GM12878 (cell line): ENCODE results near the gene CLASRP. TPM values are rescaled to one million over a fixed set of nuclear protein-coding genes. Genes with fewer than 3 reads are reported as not detected.

Experiments used
- CTCF ChIP-seq, 3 experiments: IDR thresholded peaks in 2 of 3; conservative IDR thresholded peaks in 1 of 3; 2 replicates each; pipeline ENCODE4 v1.5.1; 2011; ENCODE audit warnings: low read depth in 3 of 3, low read length in 3 of 3, mild to moderate bottlenecking in 3 of 3, control low read depth in 2 of 3, moderate library complexity in 2 of 3, inconsistent platforms in 1 of 3, mixed read lengths in 1 of 3; ENCODE audit not compliant: control insufficient read depth in 2 of 3, insufficient read depth in 1 of 3; ENCODE audit errors: extremely low read depth in 1 of 3
- E2F4 ChIP-seq: IDR thresholded peaks from 2 replicates; pipeline ENCODE4 v1.6.1; 2012; ENCODE audit warnings: low read depth, low read length, improper control_type of control experiment
- ESRRA ChIP-seq: IDR thresholded peaks from 2 replicates; pipeline ENCODE4 v1.6.1; 2012; ENCODE audit warnings: mild to moderate bottlenecking, low read length, improper control_type of control experiment
- HDAC6 ChIP-seq: fragments of 200-600 bp; sonication (generic); IDR thresholded peaks from one replicate; pipeline ENCODE4 v1.8.0; 2017; ENCODE audit warnings: antibody characterized with exemption; ENCODE audit not compliant: unreplicated experiment
- KDM1A ChIP-seq: fragments of 200-600 bp; sonication (generic); IDR thresholded peaks from 2 replicates; pipeline ENCODE4 v1.6.1; 2016; ENCODE audit warnings: borderline replicate concordance
- NBN ChIP-seq: fragments of 450-650 bp; IDR thresholded peaks from 2 replicates; pipeline ENCODE4 v1.6.1; 2016
- NFXL1 ChIP-seq: fragments of 450-650 bp; IDR thresholded peaks from 2 replicates; pipeline ENCODE4 v1.6.1; 2017; ENCODE audit warnings: antibody characterized with exemption, mild to moderate bottlenecking, borderline replicate concordance
- NFYB ChIP-seq: IDR thresholded peaks from 2 replicates; pipeline ENCODE4 v1.6.1; 2011; ENCODE audit warnings: low read depth, mild to moderate bottlenecking, low read length, improper control_type of control experiment, moderate library complexity; ENCODE audit not compliant: insufficient read depth
- NR2C1 ChIP-seq: fragments of 450-650 bp; IDR thresholded peaks from 2 replicates; pipeline ENCODE4 v1.6.1; 2017; ENCODE audit warnings: antibody characterized with exemption, mild to moderate bottlenecking, moderate library complexity
- PAX5 ChIP-seq: IDR thresholded peaks from 2 replicates; pipeline ENCODE4 v1.6.1; 2011; ENCODE audit warnings: low read depth, low read length, borderline replicate concordance
- RB1 ChIP-seq: fragments of 450-650 bp; formaldehyde crosslinking; IDR thresholded peaks from 2 replicates; pipeline ENCODE4 v1.6.1; 2017; ENCODE audit warnings: mild to moderate bottlenecking, borderline replicate concordance
- RELA ChIP-seq: fragments of 450-650 bp; IDR thresholded peaks from 2 replicates; pipeline ENCODE4 v1.8.0; 2014; ENCODE audit warnings: borderline replicate concordance; ENCODE audit not compliant: partially characterized antibody
- SMC3 ChIP-seq: IDR thresholded peaks from 2 replicates; pipeline ENCODE4 v1.6.1; 2011; ENCODE audit warnings: low read length, improper control_type of control experiment, borderline replicate concordance
- TAF1 ChIP-seq: IDR thresholded peaks from 2 replicates; pipeline ENCODE4 v1.6.1; 2011; ENCODE audit warnings: mild to moderate bottlenecking, low read depth, low read length, borderline replicate concordance
- ZBTB11 ChIP-seq: fragments of 450-650 bp; formaldehyde crosslinking; IDR thresholded peaks from 2 replicates; pipeline ENCODE4 v1.5.0; 2022; ENCODE audit warnings: mild to moderate bottlenecking, missing genetic modification characterization
- ZNF24 ChIP-seq: fragments of 450-650 bp; IDR thresholded peaks from 2 replicates; pipeline ENCODE4 v1.6.1; 2017; ENCODE audit warnings: antibody characterized with exemption, mild to moderate bottlenecking
- polyA plus RNA-seq, 11 experiments: library from polyadenylated mRNA; depleted of rRNA in 4 of 11; unstranded in 6 of 11; stranded (reverse) in 5 of 11; fragments of >200 nt; fragmentation: Nextera tagmentation in 4 of 11; fragmentation: Illumina TruSeq in 1 of 11; extraction: Ambion mirVana in 4 of 11; extraction: Trizol in 1 of 11; gene quantifications; 1 replicate in 1 of 11; 2 replicates in 10 of 11; pipeline versions ENCODE4 v1.2.1 to v1.2.3, GENCODE V29; 2011 to 2016; ENCODE audit warnings: inconsistent platforms in 2 of 11, missing spikeins in 2 of 11, low read depth in 1 of 11
- total RNA-seq, 4 experiments: library from RNA; depleted of rRNA in 3 of 4; stranded (reverse); fragments of >200 nt in 3 of 4; fragmentation: Illumina TruSeq in 1 of 4; extraction: Trizol in 1 of 4; gene quantifications; 2 replicates each; pipeline versions ENCODE4 v1.2.1 to v1.2.3, GENCODE V29; 2013 to 2021
- TF ChIP-seq, protein P1 (sequence below): IDR thresholded peaks from 2 replicates; pipeline ENCODE4 v1.6.1; 2012; ENCODE audit warnings: low read depth, low read length, improper control_type of control experiment
- TF ChIP-seq, protein P2 (sequence below): fragments of 450-650 bp; IDR thresholded peaks from 2 replicates; pipeline ENCODE4 v1.6.1; 2017; ENCODE audit warnings: low read depth, mild to moderate bottlenecking, moderate library complexity
- TF ChIP-seq, protein P3 (sequence below): IDR thresholded peaks from 2 replicates; pipeline ENCODE4 v1.6.1; 2011; ENCODE audit warnings: mild to moderate bottlenecking, low read depth, low read length, moderate library complexity; ENCODE audit not compliant: insufficient replicate concordance

CLASRP gene
- total and polyA plus RNA-seq, 10 of the 15 experiments (the other 5 are each of a cell fraction or from before 2014, with no cell fraction given), result 0.68 to 75.8 (median 30.2) TPM

DNA sequence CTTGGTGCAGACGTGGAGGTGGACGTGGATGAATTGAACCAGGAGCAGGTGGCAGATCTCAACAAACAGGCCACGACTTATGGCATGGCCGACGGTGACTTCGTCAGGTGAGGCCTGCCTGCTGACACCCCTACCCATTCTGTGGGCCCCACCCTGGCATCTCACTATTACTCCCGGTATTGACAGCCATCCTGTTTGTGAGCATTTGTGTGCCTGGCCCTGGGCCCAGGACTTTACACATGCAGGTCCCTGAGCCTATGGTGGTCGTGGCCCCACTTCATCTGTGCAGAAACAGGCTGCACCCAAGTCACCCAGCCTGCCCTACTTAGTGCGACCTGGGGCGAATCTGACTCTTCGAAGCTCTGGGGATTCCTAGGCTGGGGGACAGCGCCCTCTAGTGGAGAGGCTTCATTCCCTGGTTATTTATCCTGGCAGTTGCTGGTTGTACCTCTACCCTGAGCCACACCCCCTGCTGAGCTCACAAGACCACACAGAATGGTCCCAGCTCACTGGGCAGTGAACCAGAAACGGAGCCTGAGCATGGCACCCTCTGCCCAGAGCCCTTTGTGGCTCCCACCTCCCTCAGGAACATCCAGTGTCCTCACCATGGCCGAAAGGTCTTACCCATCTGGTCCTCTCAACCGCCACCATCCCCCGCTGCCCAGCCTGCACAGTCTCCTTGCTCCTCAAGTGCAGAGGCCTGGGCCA lies 20.6 kb downstream of the CLASRP start (continued):
- TF ChIP-seq, protein P1, sequence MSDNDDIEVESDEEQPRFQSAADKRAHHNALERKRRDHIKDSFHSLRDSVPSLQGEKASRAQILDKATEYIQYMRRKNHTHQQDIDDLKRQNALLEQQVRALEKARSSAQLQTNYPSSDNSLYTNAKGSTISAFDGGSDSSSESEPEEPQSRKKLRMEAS, result no peak
- TF ChIP-seq ESRRA, result no peak
- TF ChIP-seq, protein P2, sequence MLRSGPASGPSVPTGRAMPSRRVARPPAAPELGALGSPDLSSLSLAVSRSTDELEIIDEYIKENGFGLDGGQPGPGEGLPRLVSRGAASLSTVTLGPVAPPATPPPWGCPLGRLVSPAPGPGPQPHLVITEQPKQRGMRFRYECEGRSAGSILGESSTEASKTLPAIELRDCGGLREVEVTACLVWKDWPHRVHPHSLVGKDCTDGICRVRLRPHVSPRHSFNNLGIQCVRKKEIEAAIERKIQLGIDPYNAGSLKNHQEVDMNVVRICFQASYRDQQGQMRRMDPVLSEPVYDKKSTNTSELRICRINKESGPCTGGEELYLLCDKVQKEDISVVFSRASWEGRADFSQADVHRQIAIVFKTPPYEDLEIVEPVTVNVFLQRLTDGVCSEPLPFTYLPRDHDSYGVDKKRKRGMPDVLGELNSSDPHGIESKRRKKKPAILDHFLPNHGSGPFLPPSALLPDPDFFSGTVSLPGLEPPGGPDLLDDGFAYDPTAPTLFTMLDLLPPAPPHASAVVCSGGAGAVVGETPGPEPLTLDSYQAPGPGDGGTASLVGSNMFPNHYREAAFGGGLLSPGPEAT, result no peak
- TF ChIP-seq NFYB, result no peak
- no peak for TF ChIP-seq NR2C1
- no peak for TF ChIP-seq HDAC6
- no peak for TF ChIP-seq ZNF24
- no peak for TF ChIP-seq NFXL1
- no peak for TF ChIP-seq TAF1
- no peak for TF ChIP-seq ZBTB11 (CRISPR knock-in tag)
- TF ChIP-seq E2F4, result no peak
- TF ChIP-seq RELA, result peak; percentile 24
- TF ChIP-seq CTCF (IDR thresholded peaks at IDR 0.05 in 2 of 3, conservative IDR thresholded peaks at IDR 0.05 in 1 of 3; ENCODE audit: control insufficient read depth in 2 of 3, extremely low read depth in 1 of 3, insufficient read depth in 1 of 3, low read depth in 3 of 3, low read length in 3 of 3), result peak; percentile 90 to 97 (median 90)
- peak; percentile 41; the same call in 1 of the 2 replicates for TF ChIP-seq RB1
- TF ChIP-seq NBN, result 0 out of 2 replicates have a peak, but pooled peaks have one; percentile 17
- TF ChIP-seq, protein P3, sequence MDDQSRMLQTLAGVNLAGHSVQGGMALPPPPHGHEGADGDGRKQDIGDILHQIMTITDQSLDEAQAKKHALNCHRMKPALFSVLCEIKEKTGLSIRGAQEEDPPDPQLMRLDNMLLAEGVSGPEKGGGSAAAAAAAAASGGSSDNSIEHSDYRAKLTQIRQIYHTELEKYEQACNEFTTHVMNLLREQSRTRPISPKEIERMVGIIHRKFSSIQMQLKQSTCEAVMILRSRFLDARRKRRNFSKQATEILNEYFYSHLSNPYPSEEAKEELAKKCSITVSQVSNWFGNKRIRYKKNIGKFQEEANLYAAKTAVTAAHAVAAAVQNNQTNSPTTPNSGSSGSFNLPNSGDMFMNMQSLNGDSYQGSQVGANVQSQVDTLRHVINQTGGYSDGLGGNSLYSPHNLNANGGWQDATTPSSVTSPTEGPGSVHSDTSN, result no peak
- no peak for TF ChIP-seq KDM1A
- TF ChIP-seq PAX5, result peak; percentile 60; the same call in 1 of the 2 replicates
- peak; percentile 87 for TF ChIP-seq SMC3
